ENCODE data around the gene PNPLA8. TPM values are rescaled to one million over a fixed set of nuclear protein-coding genes. Genes with fewer than 3 reads are reported as not detected.

PNPLA8 gene, protein sequence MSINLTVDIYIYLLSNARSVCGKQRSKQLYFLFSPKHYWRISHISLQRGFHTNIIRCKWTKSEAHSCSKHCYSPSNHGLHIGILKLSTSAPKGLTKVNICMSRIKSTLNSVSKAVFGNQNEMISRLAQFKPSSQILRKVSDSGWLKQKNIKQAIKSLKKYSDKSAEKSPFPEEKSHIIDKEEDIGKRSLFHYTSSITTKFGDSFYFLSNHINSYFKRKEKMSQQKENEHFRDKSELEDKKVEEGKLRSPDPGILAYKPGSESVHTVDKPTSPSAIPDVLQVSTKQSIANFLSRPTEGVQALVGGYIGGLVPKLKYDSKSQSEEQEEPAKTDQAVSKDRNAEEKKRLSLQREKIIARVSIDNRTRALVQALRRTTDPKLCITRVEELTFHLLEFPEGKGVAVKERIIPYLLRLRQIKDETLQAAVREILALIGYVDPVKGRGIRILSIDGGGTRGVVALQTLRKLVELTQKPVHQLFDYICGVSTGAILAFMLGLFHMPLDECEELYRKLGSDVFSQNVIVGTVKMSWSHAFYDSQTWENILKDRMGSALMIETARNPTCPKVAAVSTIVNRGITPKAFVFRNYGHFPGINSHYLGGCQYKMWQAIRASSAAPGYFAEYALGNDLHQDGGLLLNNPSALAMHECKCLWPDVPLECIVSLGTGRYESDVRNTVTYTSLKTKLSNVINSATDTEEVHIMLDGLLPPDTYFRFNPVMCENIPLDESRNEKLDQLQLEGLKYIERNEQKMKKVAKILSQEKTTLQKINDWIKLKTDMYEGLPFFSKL
- total RNA-seq, result 31.2 and 35.7 TPM in 2 replicates

GRCh38 chr7:108525985-108526767, at the start of gene PNPLA8:
Gene PNPLA8 (minus strand): TSS chr7:108526135. CDS start chr7:108515491, 10,644 bp downstream.

DNA sequence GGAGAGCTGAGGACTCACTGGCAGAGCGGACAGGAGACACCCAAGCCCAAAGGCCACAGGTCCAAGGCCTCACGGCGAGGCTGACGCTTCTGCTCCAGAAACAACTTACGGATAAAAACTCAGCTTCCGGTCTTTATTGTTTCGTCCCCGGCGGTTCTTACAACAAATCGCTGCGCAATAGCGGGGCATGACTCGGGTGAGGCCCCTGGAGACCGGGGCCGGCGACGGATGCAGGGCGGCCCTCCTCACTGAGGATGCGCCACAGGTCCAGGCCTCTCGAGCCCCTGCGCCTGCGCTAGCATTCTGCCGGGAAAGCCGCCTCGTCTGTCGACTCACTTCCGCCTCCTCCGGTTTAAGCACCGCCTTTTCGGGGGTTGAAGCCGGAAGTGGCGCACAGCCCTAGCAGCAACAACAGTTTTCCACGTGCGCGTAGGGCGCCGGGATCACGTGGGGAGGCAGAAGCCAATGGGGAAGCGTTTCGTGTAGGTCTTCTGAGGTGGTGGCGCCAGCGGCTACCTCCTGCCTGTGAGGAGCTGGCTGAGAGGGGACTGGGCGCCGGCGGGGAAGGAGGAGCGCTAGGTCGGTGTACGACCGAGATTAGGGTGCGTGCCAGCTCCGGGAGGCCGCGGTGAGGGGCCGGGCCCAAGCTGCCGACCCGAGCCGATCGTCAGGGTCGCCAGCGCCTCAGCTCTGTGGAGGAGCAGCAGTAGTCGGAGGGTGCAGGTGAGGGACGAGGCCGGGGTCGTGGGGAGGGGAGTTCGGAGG, 43.6 kb upstream of the PNPLA8 start, which contains the start of the genes DNAJB9 and THAP5:
TSS of gene DNAJB9 (plus strand) at position 494 of the 765 bp plus-strand sequence. CDS start 1,853 bp downstream, outside the sequence.
TSS of gene THAP5 (minus strand) at position 326 of the 765 bp plus-strand sequence. CDS start at position 189, 137 bp downstream.

GRCh38 chr7:108455998-108456677, 69.8 kb downstream of the PNPLA8 start, which contains the start of gene NRCAM:
Gene NRCAM (minus strand): TSS chr7:108456436. CDS start chr7:108240064, 216,372 bp downstream.

Other genes with a start within 250 kb of the PNPLA8 start
- gene NRCAM, start 69.7 kb downstream of the PNPLA8 start, total RNA-seq, result 0.60 and 1.2 TPM in 2 replicates
- gene THAP5, start 43.6 kb upstream of the PNPLA8 start, total RNA-seq, result 13.7 and 16.8 TPM in 2 replicates
- 52.5 and 58.2 TPM in 2 replicates for gene DNAJB9, start 43.7 kb upstream of the PNPLA8 start, total RNA-seq

All from dermis lymphatic vessel endothelial cell (primary cell).